ENCODE measurements around the gene PPP6R3. TPM values are rescaled to one million over a fixed set of nuclear protein-coding genes. Genes with fewer than 3 reads are reported as not detected.
A peak's percentile ranks its signal among the peaks of the same experiment; 100 is the strongest.

Gene PPP6R3
- total and polyA plus RNA-seq, 4 experiments from 2014 or later, result 22.2 to 147 (median 96.9) TPM

DNA sequence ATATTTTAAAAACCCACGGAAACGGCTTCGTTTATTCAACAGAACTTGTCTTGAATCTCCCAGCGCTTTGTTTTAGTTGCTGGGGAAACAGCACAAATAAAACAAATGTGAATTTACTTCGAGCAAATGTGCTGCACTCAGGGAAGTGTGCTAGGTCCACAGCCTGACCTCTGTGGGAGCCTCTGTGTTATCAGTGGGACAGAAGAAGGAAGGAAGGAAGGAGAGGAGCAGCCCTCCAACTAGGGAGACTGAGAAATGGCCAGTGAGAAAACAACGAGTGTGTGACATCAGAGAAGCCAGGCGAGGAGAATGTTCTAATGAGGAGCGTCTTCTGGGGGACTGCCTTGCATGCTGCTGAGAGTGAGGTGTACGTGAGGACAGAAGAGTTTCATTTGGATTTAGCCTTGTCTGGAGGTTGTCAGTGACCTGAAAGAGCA, 42.7 kb downstream of the PPP6R3 start:
- CTCF ChIA-PET (ENCODE audit: partially characterized antibody), result no interaction called here
- peak overlapping the region; percentile 4 to 66 (median 54) for H3K27ac Mint-ChIP-seq
- H3K27me3 Mint-ChIP-seq, result no peaks in the 10 kb centered on the region

GRCh38 chr11:68503792-68504191, 43.2 kb downstream of the PPP6R3 start:
- H3K36me3 ChIP-seq (ENCODE audit: insufficient read depth, low read length), result no peaks in the 10 kb centered on the region
- peaks cover 94% of the 10 kb centered on the region for H3K4me1 ChIP-seq (ENCODE audit: insufficient read depth, low read length)
- H3K9me3 ChIP-seq (ENCODE audit: control insufficient read depth in 1 of 2, low read length in 2 of 2), result no peaks in the 10 kb centered on the region
- CTCF ChIA-PET (ENCODE audit: partially characterized antibody), result no interaction called here
- POLR2A ChIA-PET (ENCODE audit: partially characterized antibody), result no interaction called here
- no peak for DNase-seq
- H3K4me3 ChIP-seq (ENCODE audit: low read length in 2 of 2), result no peak overlapping the region
- H3K27ac ChIP-seq (ENCODE audit: low read depth, low read length), result no peak overlapping the region
- peak overlapping the region in 4 of 8 donors; percentile 4 to 58 (median 12) for H3K4me3 Mint-ChIP-seq
- peaks cover 0 to 2% (median 0%) of the 10 kb centered on the region in 8 donors for H3K9me3 Mint-ChIP-seq
- peaks cover 0 to 11% of the 10 kb centered on the region in 2 donors for H3K36me3 Mint-ChIP-seq
- peak overlapping the region; percentile 1 to 65 (median 24) for H3K27ac Mint-ChIP-seq
- H3K4me1 Mint-ChIP-seq, result peaks cover 69 to 94% (median 80%) of the 10 kb centered on the region in 4 donors
- no peaks in the 10 kb centered on the region for H3K27me3 ChIP-seq (ENCODE audit: insufficient read depth, low read length)
- no peaks in the 10 kb centered on the region for H3K27me3 Mint-ChIP-seq
- intact Hi-C loops (cut with micrococcal nuclease), result no loop called here

More for the DNA sequence above, 42.7 kb downstream of the PPP6R3 start:
- no peaks in the 10 kb centered on the region for H3K36me3 ChIP-seq (ENCODE audit: insufficient read depth, low read length)
- H3K27me3 ChIP-seq (ENCODE audit: insufficient read depth, low read length), result no peaks in the 10 kb centered on the region
- intact Hi-C loops (cut with micrococcal nuclease), result no loop called here
- no peaks in the 10 kb centered on the region for H3K9me3 ChIP-seq (ENCODE audit: control insufficient read depth in 1 of 2, low read length in 2 of 2)
- no peak overlapping the region for H3K4me3 ChIP-seq (ENCODE audit: low read length in 2 of 2)
- Mint-ChIP-seq H3K4me1 (peaks cover 70 to 94% (median 81%) of the 10 kb centered on the region in 4 donors), H3K9me3 (peaks cover 0 to 2% (median 0%) of the 10 kb centered on the region in 8 donors), H3K36me3 (peaks cover 0 to 11% of the 10 kb centered on the region in 2 donors), H3K4me3 (peak overlapping the region in 5 of 8 donors; percentile 3 to 58 (median 7))
- H3K27ac ChIP-seq (ENCODE audit: low read depth, low read length), result no peak overlapping the region
- peaks cover 94% of the 10 kb centered on the region for H3K4me1 ChIP-seq (ENCODE audit: insufficient read depth, low read length)
- DNase-seq, result no peak
- POLR2A ChIA-PET (ENCODE audit: partially characterized antibody), result no interaction called here

- Mint-ChIP-seq H3K27me3 (no peaks in the 10 kb centered on the region), H3K36me3 (peaks cover 0 to 11% of the 10 kb centered on the region in 2 donors), H3K9me3 (peaks cover 0 to 2% (median 0%) of the 10 kb centered on the region in 8 donors), H3K4me3 (peak overlapping the region in 3 of 8 donors; percentile 9 to 22 (median 13)), H3K27ac (peak overlapping the region in 3 of 7 donors; percentile 25 to 82 (median 43)), H3K4me1 (peaks cover 68 to 91% (median 77%) of the 10 kb centered on the region in 4 donors)
- Histone ChIP-seq H3K4me3 (ENCODE audit: low read length in 2 of 2) (no peak overlapping the region), H3K36me3 (ENCODE audit: insufficient read depth, low read length) (no peaks in the 10 kb centered on the region), H3K9me3 (ENCODE audit: control insufficient read depth in 1 of 2, low read length in 2 of 2) (no peaks in the 10 kb centered on the region), H3K27me3 (ENCODE audit: insufficient read depth, low read length) (no peaks in the 10 kb centered on the region), H3K27ac (ENCODE audit: low read depth, low read length) (no peak overlapping the region), H3K4me1 (ENCODE audit: insufficient read depth, low read length) (peaks cover 87% of the 10 kb centered on the region)
- DNase-seq, result no peak
- ChIA-PET POLR2A (ENCODE audit: partially characterized antibody) (interaction anchor here (1.0 to 1.3 kb wide), 2 partner anchors 9 to 10 kb away, joined by 3 to 4 read pairs; no protein-coding TSS in a partner anchor), CTCF (ENCODE audit: partially characterized antibody) (no interaction called here)
- intact Hi-C loops (cut with micrococcal nuclease), result loop anchor here (5.0 kb wide), 1 partner anchor 42 kb away; the partner anchor contains the start of gene PPP6R3
Measured at GRCh38 chr11:68504432-68505066, 44.0 kb downstream of the PPP6R3 start.

DNA sequence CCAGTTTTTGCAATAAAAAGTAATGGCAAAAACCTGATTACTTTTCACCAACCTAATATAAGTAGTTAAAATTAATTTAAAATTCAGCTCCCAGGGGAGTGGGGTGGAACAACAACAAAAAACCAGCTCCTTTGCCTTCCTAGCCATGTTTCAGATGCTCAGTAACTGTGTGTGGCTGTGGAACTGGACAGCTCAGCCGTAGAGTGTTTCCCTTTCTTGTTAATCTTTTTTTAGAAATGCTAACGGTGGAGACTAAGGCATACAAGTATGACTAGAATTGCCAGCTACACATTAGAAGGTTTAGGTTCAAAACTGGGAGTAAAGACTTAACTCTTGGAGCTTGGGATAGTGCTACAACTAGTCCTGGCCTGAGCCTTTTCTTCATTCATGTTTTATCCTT, 45.0 kb downstream of the PPP6R3 start:
- POLR2A ChIA-PET (ENCODE audit: partially characterized antibody), result interaction anchor here (1.0 to 1.4 kb wide), 3 partner anchors 8 to 11 kb away, joined by 3 to 4 read pairs (median 3); no protein-coding TSS in a partner anchor
- H3K4me1 Mint-ChIP-seq, result peaks cover 62 to 86% (median 73%) of the 10 kb centered on the region in 4 donors
- H3K27me3 Mint-ChIP-seq, result no peaks in the 10 kb centered on the region
- DNase-seq, result no peak
- peak overlapping the region in 2 of 7 donors; percentile 30 to 39 for H3K27ac Mint-ChIP-seq
- H3K4me1 ChIP-seq (ENCODE audit: insufficient read depth, low read length), result peaks cover 78% of the 10 kb centered on the region
- no peaks in the 10 kb centered on the region for H3K36me3 ChIP-seq (ENCODE audit: insufficient read depth, low read length)
- CTCF ChIA-PET (ENCODE audit: partially characterized antibody), result interaction anchor here (0.5 to 2.0 kb wide), 3 partner anchors 24 to 83 kb away, joined by 3 to 5 read pairs (median 3); no protein-coding TSS in a partner anchor
- no peaks in the 10 kb centered on the region for H3K9me3 ChIP-seq (ENCODE audit: control insufficient read depth in 1 of 2, low read length in 2 of 2)
- H3K36me3 Mint-ChIP-seq, result peaks cover 0 to 13% of the 10 kb centered on the region in 2 donors
- intact Hi-C loops (cut with micrococcal nuclease), result loop anchor here (5.0 kb wide), 1 partner anchor 43 kb away; the partner anchor contains the start of gene PPP6R3
- H3K27ac ChIP-seq (ENCODE audit: low read depth, low read length), result no peak overlapping the region
- H3K4me3 ChIP-seq (ENCODE audit: low read length in 2 of 2), result no peak overlapping the region
- H3K9me3 Mint-ChIP-seq, result peaks cover 0 to 2% (median 0%) of the 10 kb centered on the region in 8 donors
- no peaks in the 10 kb centered on the region for H3K27me3 ChIP-seq (ENCODE audit: insufficient read depth, low read length)
- H3K4me3 Mint-ChIP-seq, result no peak overlapping the region

GRCh38 chr11:68506908-68507307, 46.4 kb downstream of the PPP6R3 start:
- ChIA-PET CTCF (ENCODE audit: partially characterized antibody) (interaction anchor here (1.3 to 2.0 kb wide), 2 partner anchors 18 to 23 kb away, joined by 3 to 5 read pairs; no protein-coding TSS in a partner anchor), POLR2A (ENCODE audit: partially characterized antibody) (interaction anchor here (1.4 to 1.7 kb wide), 2 partner anchors 10 to 13 kb away, joined by 3 read pairs; no protein-coding TSS in a partner anchor)
- peak overlapping the region in 3 of 8 donors; percentile 25 to 61 (median 58) for H3K4me3 Mint-ChIP-seq
- Histone ChIP-seq H3K27ac (ENCODE audit: low read depth, low read length) (no peak overlapping the region), H3K4me3 (ENCODE audit: low read length in 2 of 2) (no peak overlapping the region), H3K36me3 (ENCODE audit: insufficient read depth, low read length) (no peaks in the 10 kb centered on the region), H3K9me3 (ENCODE audit: control insufficient read depth in 1 of 2, low read length in 2 of 2) (no peaks in the 10 kb centered on the region), H3K27me3 (ENCODE audit: insufficient read depth, low read length) (no peaks in the 10 kb centered on the region), H3K4me1 (ENCODE audit: insufficient read depth, low read length) (peaks cover 73% of the 10 kb centered on the region)
- DNase-seq, result no peak
- H3K36me3 Mint-ChIP-seq, result peaks cover 2 to 13% of the 10 kb centered on the region in 2 donors
- H3K9me3 Mint-ChIP-seq, result peaks cover 0 to 2% (median 0%) of the 10 kb centered on the region in 8 donors
- intact Hi-C loops (cut with micrococcal nuclease), result loop anchor here (5.0 kb wide), 1 partner anchor 45 kb away; the partner anchor contains the start of gene PPP6R3
- peaks cover 58 to 84% (median 72%) of the 10 kb centered on the region in 4 donors for H3K4me1 Mint-ChIP-seq
- peak overlapping the region in 1 of 7 donors; percentile 48 for H3K27ac Mint-ChIP-seq
- no peaks in the 10 kb centered on the region for H3K27me3 Mint-ChIP-seq

DNA sequence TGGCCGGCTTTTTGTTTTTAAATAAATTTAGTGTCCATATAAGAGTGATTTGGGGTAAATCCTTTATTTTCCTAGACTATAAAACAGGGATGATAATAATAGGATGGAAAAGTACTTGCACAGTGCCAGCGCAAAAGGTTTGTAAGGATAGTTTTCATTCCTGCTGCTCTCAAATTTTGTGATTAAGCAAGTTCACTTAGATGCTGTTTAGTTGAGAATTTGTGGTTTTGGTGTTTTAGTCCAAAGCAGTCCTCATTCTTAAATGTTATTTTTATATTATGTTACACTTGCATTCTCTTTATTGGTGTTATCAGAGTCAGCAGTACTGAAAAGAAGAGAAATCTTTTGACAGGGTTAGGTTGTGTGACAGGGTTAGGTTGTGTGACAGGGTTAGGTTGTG, 47.9 kb downstream of the PPP6R3 start:
- intact Hi-C loops (cut with micrococcal nuclease), result loop anchor here (5.0 kb wide), 1 partner anchor 46 kb away; the partner anchor contains the start of gene PPP6R3
- Histone ChIP-seq H3K4me1 (ENCODE audit: insufficient read depth, low read length) (peaks cover 70% of the 10 kb centered on the region), H3K36me3 (ENCODE audit: insufficient read depth, low read length) (peaks cover 5% of the 10 kb centered on the region), H3K9me3 (ENCODE audit: control insufficient read depth in 1 of 2, low read length in 2 of 2) (no peaks in the 10 kb centered on the region), H3K27ac (ENCODE audit: low read depth, low read length) (no peak overlapping the region), H3K27me3 (ENCODE audit: insufficient read depth, low read length) (no peaks in the 10 kb centered on the region), H3K4me3 (ENCODE audit: low read length in 2 of 2) (no peak overlapping the region)
- H3K9me3 Mint-ChIP-seq, result peaks cover 0 to 2% (median 0%) of the 10 kb centered on the region in 8 donors
- H3K27me3 Mint-ChIP-seq, result no peaks in the 10 kb centered on the region
- peaks cover 57 to 84% (median 72%) of the 10 kb centered on the region in 4 donors for H3K4me1 Mint-ChIP-seq
- H3K27ac Mint-ChIP-seq, result peak overlapping the region in 2 of 7 donors; percentile 1 to 62
- POLR2A ChIA-PET (ENCODE audit: partially characterized antibody), result no interaction called here
- no peak for DNase-seq
- peak overlapping the region in 2 of 8 donors; percentile 17 to 46 for H3K4me3 Mint-ChIP-seq
- H3K36me3 Mint-ChIP-seq, result peaks cover 6 to 27% of the 10 kb centered on the region in 2 donors
- CTCF ChIA-PET (ENCODE audit: partially characterized antibody), result no interaction called here

DNA sequence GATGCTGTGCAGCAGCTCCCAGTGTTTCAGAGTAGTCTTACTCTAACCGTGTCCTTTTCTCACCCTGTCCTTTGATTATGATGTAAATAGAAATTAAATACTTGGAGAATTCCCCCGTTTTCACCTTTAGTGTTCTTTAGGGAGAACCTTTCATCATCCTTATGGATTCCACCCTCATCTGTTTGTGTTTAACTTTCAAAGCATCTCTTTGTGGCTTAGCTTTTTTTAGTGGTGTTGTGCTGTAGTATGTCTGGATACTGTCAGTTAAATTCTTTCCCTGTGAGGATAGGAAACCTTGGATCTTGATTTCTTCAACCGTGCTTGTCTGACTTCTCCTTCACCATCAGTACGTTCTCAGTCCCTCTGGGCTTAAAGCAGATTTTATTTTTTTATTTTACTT, 48.5 kb downstream of the PPP6R3 start:
- Mint-ChIP-seq H3K9me3 (peaks cover 0 to 2% (median 0%) of the 10 kb centered on the region in 8 donors), H3K4me1 (peaks cover 55 to 84% (median 72%) of the 10 kb centered on the region in 4 donors), H3K4me3 (peak overlapping the region in 3 of 8 donors; percentile 7 to 46 (median 40)), H3K27ac (peak overlapping the region in 1 of 7 donors; percentile 1), H3K36me3 (peaks cover 6 to 33% of the 10 kb centered on the region in 2 donors), H3K27me3 (no peaks in the 10 kb centered on the region)
- no peak overlapping the region for H3K27ac ChIP-seq (ENCODE audit: low read depth, low read length)
- peaks cover 63% of the 10 kb centered on the region for H3K4me1 ChIP-seq (ENCODE audit: insufficient read depth, low read length)
- no peak overlapping the region for H3K4me3 ChIP-seq (ENCODE audit: low read length in 2 of 2)
- POLR2A ChIA-PET (ENCODE audit: partially characterized antibody), result interaction anchor here (1.0 kb wide), 1 partner anchor 21 kb away, joined by 3 read pairs; no protein-coding TSS in a partner anchor
- H3K9me3 ChIP-seq (ENCODE audit: control insufficient read depth in 1 of 2, low read length in 2 of 2), result no peaks in the 10 kb centered on the region
- CTCF ChIA-PET (ENCODE audit: partially characterized antibody), result interaction anchor here (0.8 kb wide), 1 partner anchor 30 kb away, joined by 3 read pairs; no protein-coding TSS in a partner anchor
- H3K27me3 ChIP-seq (ENCODE audit: insufficient read depth, low read length), result no peaks in the 10 kb centered on the region
- no peak for DNase-seq
- peaks cover 6% of the 10 kb centered on the region for H3K36me3 ChIP-seq (ENCODE audit: insufficient read depth, low read length)
- intact Hi-C loops (cut with micrococcal nuclease), result loop anchor here (5.0 kb wide), 1 partner anchor 47 kb away; the partner anchor contains the start of gene PPP6R3

Data from CD4-positive, alpha-beta memory T cell (primary cell).